Astrocyte of the spinal cord (primary cell): Measurements from ENCODE around the gene DMGDH.

ENCODE experiments used
- DNase-seq: peaks from one replicate; pipeline ENCODE4 v3.0.0; 2011; ENCODE audit warnings: low read depth, low spot score
- H3K4me3 ChIP-seq: 2 replicates; pipeline ENCODE4 v1.5.1; 2011; ENCODE audit warnings: low read depth, mild to moderate bottlenecking, low read length, moderate library complexity
- in situ Hi-C: cut with HindIII; loops from 2 replicates; pipeline ENCODE4 v1.10.0; 2017; ENCODE audit warnings: low sequenced_read_pairs
- TF ChIP-seq, protein P1 (sequence below): IDR thresholded peaks from 2 replicates; pipeline ENCODE4 v1.5.1; 2012; ENCODE audit warnings: low read depth, mild to moderate bottlenecking, low read length, inconsistent platforms

Gene DMGDH

DNA sequence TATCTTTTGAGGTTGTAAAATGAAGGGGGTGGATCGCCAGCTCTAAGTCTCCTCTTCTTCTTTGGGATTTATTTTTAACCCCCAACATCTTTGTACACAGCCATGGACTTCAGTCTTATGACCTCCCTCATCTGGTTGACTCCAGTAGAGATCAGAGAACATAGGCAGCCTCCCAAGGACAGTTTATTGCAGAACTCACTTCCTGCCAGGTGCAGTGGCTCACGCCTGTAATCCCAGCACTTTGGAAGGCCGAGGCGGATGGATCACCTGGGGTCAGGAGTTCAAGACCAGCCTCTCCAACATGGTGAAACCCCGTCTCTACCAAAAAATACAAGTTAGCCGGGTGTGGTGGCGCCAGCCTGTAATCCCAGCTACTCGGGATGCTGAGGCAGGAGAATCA, 39.3 kb upstream of the DMGDH start:
- DNase-seq: no peak
- H3K4me3 ChIP-seq: no peak overlapping the region
- TF ChIP-seq, protein P1, sequence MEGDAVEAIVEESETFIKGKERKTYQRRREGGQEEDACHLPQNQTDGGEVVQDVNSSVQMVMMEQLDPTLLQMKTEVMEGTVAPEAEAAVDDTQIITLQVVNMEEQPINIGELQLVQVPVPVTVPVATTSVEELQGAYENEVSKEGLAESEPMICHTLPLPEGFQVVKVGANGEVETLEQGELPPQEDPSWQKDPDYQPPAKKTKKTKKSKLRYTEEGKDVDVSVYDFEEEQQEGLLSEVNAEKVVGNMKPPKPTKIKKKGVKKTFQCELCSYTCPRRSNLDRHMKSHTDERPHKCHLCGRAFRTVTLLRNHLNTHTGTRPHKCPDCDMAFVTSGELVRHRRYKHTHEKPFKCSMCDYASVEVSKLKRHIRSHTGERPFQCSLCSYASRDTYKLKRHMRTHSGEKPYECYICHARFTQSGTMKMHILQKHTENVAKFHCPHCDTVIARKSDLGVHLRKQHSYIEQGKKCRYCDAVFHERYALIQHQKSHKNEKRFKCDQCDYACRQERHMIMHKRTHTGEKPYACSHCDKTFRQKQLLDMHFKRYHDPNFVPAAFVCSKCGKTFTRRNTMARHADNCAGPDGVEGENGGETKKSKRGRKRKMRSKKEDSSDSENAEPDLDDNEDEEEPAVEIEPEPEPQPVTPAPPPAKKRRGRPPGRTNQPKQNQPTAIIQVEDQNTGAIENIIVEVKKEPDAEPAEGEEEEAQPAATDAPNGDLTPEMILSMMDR: no peak
- in situ Hi-C loops: no loop called here

DNA sequence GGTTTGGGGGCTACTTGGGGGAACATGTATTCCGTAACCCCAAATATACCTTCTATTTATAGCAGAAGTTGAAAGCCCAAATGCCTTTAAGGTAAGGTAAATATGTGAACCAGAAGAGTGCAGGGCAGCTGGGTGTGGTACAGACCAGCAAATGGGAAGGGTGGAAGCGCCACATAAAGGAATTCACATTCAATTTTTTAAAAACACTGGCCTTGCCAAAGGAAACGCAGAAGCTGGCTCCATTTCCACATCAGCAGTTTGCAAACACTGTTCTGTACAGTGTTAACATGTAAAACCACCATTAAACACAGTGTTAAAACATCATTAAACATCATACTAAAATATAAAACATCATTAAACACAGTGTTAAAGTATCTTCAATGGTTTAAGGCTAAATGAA, 38.6 kb upstream of the DMGDH start:
- TF ChIP-seq, protein P1: no peak
- DNase-seq: no peak
- no peak overlapping the region for H3K4me3 ChIP-seq
- in situ Hi-C loops: no loop called here

DNA sequence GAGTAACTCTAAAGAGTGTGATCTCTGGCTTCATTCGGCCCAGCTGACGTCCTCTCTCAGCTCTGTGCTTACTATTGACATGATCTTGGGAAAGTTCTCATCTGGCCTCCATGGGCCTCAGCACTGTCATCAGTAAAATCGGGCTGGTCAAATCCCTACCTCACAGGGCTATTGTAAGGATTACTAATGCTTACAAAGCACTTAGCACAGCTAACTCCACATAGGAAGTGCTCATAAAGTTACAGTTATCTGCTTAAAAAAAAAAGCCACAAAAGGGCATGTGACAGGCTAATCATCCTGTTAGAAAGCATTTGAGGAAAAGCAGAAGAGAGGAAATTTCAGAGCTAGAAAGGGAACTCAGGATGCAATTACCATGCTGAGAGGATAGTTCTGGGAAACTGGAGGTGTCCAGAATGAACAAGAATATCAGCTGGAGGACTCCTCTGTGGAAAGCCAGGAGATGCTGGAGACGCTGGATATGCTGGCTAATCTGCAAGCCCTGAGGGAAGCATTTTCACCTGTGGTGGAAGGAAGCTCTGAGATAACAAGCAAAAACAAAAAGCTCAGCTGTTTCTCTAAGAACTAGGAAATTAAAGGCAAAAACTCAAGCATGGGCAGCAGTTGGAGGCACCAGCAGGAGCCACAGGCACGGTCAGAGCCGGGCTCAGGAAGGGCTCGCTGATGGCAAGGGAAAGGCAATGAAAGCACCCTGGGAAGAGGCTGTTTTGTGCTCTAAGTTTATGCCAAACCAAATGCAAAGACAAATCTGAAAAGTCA, 37.7 kb upstream of the DMGDH start:
- no peak for DNase-seq
- in situ Hi-C loops: no loop called here
- no peak overlapping the region for H3K4me3 ChIP-seq
- TF ChIP-seq, protein P1: no peak

DNA sequence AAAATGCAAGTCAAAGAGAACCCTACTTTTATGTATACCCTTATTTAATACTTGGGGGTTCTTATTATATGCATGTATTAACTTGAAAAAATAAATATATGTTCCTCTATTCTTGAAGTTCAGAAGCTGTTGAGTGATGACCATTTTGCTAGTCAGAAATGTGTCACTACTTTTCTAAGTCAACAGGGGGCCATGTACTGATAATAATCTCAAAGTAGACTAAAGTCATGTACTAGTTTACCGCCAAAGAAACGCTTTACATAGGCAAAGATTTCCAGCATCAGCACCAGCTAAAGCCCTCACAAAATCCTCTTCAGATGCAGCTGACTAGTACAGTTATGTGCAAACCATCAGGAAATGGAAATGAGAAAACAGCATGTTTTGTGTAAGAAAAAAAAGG, 36.4 kb upstream of the DMGDH start:
- TF ChIP-seq, protein P1: no peak
- in situ Hi-C loops: no loop called here

DNA sequence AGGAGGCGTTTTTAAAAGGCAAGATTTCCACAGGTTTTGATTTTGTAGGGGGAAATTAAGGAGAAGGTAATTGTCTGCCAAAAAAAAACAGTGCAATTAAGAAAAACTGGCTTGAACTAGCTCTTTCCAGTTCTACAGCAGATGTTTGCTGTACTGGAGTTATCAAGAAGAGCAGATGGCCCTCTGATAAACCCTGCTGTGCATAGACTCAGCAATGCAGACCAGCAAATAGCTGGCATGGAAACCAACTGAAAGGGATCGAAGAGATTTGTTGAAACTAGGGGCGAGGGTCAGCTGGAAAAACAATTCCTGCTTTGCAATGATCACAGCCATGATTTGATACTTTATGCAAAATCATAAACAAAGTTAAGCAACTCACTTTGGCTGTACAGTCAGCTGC, 24.3 kb upstream of the DMGDH start:
- in situ Hi-C loops: no loop called here
- DNase-seq: no peak
- H3K4me3 ChIP-seq: no peak overlapping the region
- TF ChIP-seq, protein P1: no peak

More for the DNA sequence above, 36.4 kb upstream of the DMGDH start:
- no peak overlapping the region for H3K4me3 ChIP-seq
- DNase-seq: no peak

DNA sequence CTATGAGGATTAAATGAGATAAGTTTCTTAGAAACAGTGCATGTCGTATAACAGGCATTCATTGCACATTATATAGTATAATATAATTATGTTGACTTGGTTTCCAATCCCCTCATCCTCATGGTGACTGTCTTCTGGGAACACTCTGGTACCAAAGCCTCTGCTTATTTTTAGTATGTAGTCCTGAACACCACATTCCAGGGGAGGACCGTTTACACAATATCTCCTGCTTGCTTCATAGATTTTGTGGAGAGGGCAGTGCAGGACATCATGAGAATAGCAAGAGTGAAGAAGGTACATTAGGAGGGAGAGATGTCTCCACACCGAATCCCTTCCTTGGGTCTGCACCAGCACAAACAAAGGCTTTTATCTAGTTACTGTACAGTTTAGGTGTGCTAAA, 21.6 kb upstream of the DMGDH start:
- H3K4me3 ChIP-seq: no peak overlapping the region
- TF ChIP-seq, protein P1: no peak
- in situ Hi-C loops: no loop called here
- no peak for DNase-seq
